Activated CD4-positive, CD25-positive, alpha-beta regulatory T cell treated with anti-CD3 and anti-CD28 coated beads, Interleukin-2, amount 50 U/mL, for 24 hours (primary cell): Measurements from ENCODE around the gene TNNI3K.

Experiments
- ATAC-seq, 2 donors: fragments of 150-1000 bp; cut with Tn5 transposase; one replicate each; pipeline ENCODE4 v1.10.0; 2021; ENCODE audit warnings: mild to moderate bottlenecking in 1 of 2, moderate library complexity in 1 of 2

The TNNI3K gene

DNA sequence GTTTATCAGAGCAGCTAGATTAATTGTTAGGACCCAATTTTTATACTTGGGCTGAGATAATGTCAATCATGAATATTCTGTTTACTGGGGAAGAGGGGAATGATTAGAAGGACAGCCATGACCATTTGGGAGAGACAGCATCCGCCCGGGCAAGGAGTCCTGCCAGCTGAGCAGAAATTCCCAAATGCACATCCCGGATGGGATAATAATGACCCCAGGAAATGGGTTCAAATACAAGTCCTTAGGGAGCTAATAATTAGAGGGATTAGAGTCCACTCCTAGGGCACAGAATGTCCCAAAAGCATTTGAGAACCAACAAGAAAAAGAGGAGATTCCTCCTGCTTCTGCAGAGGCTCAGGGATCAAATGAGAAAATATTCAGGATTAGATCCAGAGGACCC lies 161.3 kb downstream of the TNNI3K start:
- no peak for ATAC-seq

GRCh38 chr1:74396933-74397332 lies 161.7 kb downstream of the TNNI3K start:
- ATAC-seq: no peak

- peak in 1 of 2 donors; percentile 49 for ATAC-seq
These were observed 164.1 kb downstream of the TNNI3K start for GRCh38 chr1:74399249-74399648.

DNA sequence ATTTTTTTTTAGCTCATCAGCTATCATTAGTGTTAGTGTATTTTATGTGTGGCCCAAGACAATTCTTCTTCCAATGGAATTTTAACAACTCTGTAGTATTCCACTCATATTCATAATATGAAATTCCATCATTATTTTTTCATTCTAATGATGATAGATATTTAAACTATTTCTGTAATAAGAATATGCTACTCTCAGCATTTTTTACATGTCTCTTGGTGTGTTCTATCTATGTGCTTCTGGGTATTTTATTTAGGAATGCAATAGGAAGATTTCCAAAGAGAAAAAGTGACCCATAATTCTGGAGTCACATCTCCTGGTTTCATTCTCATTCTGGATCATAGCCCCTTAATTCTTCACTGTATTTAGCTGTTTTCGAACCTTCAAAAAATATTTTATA lies 167.7 kb downstream of the TNNI3K start:
- ATAC-seq: no peak

GRCh38 chr1:74403606-74404005 lies 168.4 kb downstream of the TNNI3K start:
- no peak for ATAC-seq

- no peak for ATAC-seq
These were observed 171.6 kb downstream of the TNNI3K start for GRCh38 chr1:74406759-74407158.

DNA sequence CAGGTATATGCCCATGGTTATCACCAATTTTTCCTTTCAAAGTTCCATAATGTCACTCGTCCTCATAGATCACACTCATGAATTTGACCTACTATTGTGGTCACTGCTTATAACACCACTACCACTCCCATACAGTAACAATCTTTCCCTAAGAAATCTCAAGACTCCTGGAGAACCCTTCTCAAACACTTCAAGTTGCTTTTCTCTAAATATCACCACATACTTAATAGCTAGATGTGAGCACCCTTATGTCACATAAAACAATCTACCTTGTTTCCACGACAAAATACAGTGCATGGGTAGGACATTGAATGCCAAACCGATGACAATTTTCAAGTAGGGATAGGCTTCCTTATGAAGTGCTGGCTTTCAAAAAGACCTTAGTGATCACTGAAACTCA lies 172.7 kb downstream of the TNNI3K start:
- no peak for ATAC-seq

- no peak for ATAC-seq
These were observed 177.1 kb downstream of the TNNI3K start for GRCh38 chr1:74412244-74412643.

DNA sequence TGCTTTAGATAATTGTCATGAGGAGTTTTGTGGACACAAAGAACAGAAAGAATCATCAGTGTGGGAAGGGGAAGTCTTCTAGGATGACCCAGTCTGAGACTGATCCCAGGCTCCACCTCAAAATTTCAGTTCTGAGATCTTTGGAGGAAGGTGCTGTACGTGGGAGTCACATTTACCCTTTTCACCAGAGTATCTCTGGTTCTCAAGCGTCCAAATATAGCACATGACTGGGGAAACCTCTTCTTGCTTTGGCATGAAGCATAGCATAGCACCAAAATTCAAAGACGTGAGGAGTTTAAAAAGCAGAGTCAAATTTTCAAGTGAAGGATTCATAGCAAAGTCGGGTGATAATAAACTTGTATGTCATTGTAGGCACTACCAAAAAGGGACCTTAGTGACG lies 180.7 kb downstream of the TNNI3K start:
- no peak for ATAC-seq

GRCh38 chr1:74419611-74420010 lies 184.4 kb downstream of the TNNI3K start:
- no peak for ATAC-seq

- no peak for ATAC-seq
These were observed 185.3 kb downstream of the TNNI3K start for GRCh38 chr1:74420467-74420866.

DNA sequence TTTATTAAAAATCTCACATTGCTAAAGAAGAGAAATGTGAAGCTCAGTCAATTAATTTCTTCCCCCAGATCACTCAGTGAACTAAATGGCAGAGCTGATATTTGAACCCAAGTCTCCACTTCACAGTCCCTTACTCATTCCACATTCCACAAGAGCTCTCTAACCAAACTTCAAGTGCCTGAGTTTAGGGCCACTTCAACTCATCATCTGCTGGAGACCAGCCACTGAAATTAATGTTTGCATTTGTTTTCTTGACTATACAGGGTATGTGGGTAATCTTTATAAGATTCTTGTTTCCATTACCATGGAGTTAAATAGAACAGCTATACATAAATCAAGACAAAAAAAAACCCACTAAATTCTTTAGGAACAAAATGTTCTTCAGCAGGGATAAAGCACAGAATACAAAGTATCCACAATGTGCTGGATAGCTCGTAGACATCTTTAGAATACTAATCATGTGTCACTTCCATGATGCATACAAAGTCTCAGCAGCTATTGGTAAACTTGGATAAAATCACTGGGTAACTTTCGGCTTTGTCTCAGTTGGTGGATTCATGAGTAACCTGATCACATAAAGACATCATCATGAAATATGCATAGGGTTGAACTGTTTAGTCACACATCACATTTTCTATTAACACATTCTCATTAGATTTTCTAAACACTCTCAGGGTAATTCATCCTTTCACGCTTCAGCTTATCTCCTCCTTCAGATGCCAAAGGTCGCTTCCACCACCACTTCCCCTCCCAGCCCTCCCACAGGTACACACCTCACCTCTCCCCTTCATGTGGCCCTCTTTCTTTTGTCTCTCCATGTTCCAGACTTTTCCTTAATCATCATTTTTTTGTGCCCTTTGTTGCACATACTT lies 187.5 kb downstream of the TNNI3K start:
- no peak for ATAC-seq

DNA sequence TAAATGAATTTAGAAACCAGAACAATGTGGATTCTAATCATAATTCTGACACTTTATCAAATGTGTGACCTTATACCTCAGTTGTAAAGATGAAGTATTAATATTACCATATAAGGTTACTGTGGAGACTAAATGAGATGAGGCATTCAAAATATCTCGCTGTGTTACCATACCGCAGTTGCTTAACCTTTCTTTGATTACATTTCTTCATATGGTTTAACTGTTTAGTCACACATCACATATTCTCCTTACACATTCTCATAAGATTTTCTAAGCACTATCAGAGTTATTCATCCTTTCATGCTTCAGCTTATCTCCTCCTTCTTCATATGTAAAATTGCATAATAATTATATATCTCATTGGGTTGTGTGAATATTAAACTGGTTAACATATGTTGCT lies 188.3 kb downstream of the TNNI3K start:
- ATAC-seq: no peak

DNA sequence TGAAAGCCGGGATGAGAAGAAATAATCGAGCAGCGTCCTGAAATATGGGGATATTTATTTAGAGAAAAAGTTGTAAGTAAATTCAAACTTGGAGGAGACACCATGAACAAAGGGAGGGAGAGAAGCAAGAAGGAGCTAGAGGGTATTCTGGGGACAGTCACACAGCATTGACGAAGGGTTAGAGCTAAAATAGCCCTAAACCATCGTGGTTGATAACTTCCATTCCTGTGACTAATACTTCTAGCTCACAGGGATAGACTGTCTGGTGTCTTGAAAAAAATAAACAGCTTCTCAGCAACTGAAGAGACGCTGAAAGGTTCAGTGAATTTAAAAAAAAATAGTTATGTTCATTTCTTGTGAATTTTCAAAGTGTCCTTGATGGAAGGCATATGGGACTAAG lies 190.5 kb downstream of the TNNI3K start:
- ATAC-seq: no peak

DNA sequence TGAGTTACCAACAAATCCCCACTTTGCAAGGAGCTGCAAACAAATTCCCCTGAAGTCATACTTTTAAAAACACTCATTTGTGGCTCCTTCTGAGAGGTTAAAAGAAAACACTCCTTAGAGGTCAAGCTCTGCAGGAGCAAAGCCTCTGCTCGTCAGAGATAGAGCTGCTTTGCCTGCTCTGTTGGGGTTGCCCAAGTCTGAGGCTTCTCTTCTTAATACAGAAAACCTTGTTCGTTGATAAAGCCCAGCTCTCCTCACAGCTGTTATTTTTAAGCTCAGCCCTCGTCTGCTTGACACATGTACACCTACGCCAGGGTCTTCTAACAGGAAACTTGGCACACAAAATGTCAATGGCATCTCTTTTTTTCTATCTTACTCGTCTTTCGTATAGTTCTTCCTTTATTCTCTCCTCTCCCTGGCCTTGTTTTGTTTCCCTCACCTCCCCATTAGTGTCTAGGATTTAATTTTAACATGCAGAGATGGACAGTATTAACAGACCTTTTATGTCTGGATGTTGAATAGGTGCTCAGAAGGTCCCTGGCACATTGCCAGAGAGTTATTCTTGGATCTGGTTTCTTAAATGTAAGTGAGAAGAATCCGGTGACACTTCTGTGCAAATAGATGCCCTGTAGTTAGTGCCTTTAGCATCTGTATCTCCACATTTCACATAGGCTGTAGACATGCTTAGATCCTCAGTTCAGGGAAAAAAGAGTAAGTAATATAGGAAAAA lies 191.2 kb downstream of the TNNI3K start:
- ATAC-seq: no peak

DNA sequence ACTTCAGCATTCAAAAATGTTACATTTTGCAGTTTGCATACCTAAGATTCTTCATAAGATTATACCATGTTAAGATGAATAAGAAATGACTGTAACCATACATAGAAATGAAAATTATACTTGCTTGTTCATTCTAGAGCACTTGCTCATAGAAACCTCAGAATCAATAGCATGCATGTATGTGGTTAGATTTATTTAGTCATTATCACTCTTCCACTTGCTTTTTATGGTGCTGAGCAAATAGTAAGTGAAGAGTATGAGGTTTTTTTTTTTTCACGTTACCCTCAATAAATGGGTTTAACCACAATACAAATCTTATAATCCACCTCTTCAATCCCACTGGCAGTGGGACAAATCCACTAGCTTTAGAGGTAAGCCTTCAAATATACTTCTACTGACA lies 192.5 kb downstream of the TNNI3K start:
- no peak for ATAC-seq

DNA sequence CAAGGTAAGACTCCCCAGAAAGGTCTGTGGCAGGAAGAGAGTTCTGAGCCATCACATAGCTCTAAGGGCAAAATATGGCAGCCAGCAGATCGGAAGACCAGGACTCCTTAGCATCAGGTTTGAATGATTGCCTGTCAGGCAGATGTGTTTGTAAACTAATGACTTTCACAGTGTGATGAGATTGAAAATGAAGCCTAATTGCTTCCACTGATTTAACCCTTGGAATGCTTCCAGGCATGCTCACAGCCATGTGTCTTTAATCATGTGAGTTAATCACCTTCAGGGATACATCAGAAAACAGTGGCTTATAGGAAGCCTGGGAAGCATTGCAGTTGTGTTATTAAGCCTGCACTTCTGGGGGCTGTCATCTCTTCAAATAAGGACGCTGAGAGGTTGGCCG lies 194.4 kb downstream of the TNNI3K start:
- ATAC-seq: no peak

DNA sequence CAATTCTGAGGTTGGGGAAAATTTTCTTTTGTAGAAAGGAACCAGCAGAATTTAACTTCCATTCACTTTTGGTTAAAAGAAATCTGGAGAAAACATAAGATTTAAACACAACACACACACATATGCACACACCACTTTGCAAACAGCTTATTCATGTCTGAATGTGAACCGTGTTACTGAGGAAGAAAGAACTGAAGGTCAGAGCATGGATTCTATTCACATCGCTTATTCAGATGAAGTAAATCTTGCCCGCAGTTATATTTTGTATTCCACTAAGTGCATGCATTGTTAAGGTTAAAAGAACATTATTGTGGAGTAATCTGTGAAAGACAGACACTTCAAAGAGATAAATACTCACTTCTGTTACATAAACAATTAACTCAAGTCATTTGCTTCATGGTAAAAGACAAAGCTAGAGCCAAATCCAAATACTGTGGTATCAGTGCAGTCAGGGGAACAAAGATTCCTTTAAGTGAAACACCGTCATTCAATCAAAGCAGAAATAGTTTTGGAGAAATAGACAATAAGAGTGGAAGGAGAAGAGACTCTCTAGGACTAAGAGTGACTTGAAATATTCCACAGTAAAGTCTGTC lies 195.3 kb downstream of the TNNI3K start:
- ATAC-seq: no peak

DNA sequence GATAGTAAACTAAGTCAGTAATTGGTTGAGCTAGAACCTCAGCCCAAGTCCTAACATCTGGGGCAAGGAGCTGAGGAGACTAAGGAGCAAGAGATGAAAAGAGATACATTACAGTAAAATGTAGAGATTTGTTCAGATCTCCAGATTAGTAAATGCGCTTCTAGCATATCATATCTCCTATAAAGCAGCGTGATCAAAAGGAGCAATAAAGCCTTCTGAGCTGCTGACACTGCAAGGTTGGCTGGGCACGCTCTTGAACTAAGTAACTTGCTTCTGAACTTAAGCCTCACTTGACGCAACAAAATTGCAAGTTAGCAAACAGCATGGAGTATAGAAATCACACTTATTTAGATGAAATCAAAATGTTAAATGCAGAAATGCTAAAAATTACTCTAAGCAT lies 196.3 kb downstream of the TNNI3K start:
- no peak for ATAC-seq

DNA sequence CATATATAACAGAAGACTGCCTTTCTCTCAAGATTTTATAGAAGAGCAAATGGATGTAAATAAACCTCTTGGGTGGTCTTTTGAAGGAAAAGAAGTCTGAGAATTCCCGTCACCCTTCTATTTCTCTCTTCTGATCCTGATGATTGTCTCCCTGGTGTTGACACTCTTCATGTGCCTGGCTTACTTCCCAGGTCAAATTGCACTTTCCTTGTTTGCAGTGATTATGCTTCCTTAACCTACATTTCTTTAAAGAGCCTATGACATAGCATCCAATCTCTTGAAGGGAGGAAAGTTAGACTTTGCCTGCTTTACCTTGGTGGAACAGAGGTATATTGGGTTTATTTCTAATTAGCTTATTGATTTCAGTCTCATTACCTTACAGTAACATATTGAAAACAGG lies 197.1 kb downstream of the TNNI3K start:
- no peak for ATAC-seq

DNA sequence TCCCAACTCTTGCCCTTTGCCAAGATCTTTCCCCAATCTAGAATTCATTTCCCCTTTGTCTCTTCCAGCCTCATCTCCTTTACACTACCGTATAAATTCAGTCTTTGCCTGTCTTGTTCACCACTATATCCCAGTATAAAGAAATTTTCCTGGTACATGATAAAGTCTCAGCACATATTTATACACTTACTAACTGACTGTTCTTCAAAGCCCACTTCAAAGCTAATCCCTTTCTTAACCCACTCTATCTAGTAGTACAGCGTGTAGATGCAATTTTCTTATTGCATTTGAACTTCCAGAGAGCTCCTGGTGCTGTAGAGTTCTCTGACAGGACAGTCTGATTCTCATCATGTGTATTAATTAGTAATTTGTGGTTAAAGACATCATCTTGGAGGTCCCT lies 199.1 kb downstream of the TNNI3K start:
- ATAC-seq: no peak

DNA sequence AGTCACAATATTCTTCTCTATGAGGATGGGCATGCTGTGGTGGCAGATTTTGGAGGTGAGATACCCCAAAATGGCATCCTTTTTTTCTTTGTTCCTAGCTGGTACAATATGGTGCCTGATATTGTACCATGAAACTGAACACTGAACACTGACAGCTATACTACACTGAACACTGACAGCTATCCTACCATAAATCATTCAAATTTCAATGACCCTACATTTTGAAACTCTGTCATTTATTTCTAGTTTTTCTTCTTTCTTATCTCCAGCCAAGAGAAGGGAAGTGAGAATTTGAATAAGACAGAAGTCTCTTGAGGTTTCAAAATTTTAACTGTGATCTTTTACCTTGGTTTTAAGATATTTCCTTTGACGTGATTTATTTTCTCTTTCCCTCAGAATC lies 200.9 kb downstream of the TNNI3K start:
- ATAC-seq: no peak

DNA sequence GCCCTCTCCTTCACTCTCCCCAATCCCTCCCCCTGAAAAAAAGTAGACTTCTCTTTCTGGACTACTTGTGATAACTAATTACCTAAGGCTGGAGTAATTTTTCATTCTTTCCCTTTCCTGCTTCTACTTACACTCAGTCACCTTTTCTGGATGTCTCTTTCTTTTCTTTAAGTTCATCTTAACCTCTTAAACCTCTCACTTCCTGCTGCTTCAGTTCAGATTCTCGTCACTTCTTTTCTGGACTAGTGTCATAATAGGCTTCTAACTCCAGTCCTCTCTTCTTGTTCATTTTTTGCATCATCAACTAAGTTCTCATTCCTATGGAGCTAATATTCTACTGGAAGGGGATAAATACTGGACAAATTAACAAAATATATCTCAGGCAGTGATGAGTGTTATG lies 201.8 kb downstream of the TNNI3K start:
- ATAC-seq: no peak

- ATAC-seq: no peak
These were observed 216.8 kb downstream of the TNNI3K start for GRCh38 chr1:74452035-74452434.
